OCI-M2 (cell line): ENCODE data around the gene CDH12.
"Not testable (repeated sequence)": the region's sequence is repeated elsewhere in the genome, so short reads cannot be mapped to it uniquely, and the experiment has no call there.

Source experiments
- DNase-seq: peaks from one replicate; lab custom pipeline; 2025; ENCODE audit not compliant: unreplicated experiment; lab: John Stamatoyannopoulos, UW

Gene CDH12

GRCh38 chr5:22577006-22577405, 276.1 kb downstream of the CDH12 start:
- DNase-seq: no peak

DNA sequence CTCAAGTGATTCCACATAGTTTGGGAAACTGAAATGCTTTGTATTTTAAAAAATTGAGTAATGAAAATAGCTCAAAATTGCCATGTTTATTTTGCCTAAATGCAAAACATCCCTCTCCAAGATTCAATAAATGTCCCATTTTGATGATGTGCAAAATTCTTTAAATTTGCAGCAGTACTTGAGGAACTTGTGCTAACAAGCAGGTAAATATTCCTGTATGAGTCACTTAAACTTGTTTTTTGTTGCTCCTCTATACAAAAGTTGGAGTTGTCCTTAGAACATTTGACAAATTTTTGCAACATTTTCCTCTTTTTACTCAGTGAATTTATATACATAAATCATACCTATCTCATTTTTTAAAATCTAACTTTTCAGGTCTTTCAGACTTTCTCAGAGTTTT, 280.2 kb downstream of the CDH12 start:
- DNase-seq: no peak

GRCh38 chr5:22567983-22568382, 285.2 kb downstream of the CDH12 start:
- DNase-seq: no peak

- DNase-seq: no peak
Observed at GRCh38 chr5:22560147-22560546, 293.0 kb downstream of the CDH12 start.

- no peak for DNase-seq
Observed at GRCh38 chr5:22557251-22557650, 295.9 kb downstream of the CDH12 start.

DNA sequence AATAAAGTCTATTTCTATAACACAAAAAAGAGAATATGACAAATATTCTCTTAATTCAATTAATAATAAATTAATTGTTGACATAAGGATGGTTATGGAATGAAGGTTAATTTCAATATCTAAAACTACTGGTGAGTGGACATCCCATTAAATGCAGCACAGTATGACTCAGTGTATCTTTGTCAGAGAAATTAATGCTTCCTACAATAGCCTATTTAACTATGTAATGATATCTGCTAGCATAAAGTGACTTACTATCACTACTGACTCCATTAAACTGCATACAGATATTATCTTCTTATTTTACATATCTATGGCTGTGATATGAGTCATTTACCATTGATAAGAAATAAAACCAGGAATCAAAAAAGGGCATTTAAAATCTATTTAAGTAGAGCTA, 298.7 kb downstream of the CDH12 start:
- no peak for DNase-seq

DNA sequence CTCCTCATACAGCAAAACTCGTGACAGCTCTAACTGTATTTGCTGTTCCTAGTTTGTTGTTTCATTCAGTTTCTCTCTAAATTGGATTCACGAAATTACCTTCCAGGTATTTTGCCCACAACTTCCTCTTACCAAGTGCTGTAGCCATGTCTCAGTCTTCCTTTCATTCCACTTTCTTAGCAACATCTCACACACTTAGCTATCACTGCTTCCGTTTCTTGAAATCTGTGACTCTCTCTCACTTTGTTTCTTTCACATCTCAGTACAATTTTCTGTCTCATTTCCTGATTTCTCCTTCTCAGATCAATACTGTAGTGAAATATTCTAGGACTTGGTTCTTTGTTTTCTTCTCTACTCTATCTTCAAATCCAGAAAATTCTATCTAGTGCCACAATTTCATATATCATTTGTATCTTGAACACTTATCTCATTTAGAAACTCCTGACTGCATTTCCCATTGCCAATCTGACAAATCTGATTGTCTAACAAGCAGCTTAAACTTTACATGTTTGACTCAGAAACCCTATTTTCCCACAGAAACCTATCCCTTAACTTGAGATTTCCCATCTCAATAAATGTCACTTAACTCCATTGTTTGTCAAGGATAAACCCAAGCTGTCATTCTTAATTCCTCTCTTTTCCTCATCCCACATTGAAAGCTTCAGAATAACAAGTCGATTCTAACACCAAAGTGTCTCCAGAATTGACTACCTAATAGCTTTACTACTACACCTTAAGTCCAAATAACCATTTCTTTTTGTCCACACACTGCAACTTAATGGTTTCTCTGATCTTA, 303.1 kb downstream of the CDH12 start:
- no peak for DNase-seq

GRCh38 chr5:22542340-22542739, 310.8 kb downstream of the CDH12 start:
- DNase-seq: no peak

- no peak for DNase-seq
Observed at GRCh38 chr5:22541037-22541436, 312.1 kb downstream of the CDH12 start.

- no peak for DNase-seq
Observed at GRCh38 chr5:22539762-22540161, 313.4 kb downstream of the CDH12 start.

DNA sequence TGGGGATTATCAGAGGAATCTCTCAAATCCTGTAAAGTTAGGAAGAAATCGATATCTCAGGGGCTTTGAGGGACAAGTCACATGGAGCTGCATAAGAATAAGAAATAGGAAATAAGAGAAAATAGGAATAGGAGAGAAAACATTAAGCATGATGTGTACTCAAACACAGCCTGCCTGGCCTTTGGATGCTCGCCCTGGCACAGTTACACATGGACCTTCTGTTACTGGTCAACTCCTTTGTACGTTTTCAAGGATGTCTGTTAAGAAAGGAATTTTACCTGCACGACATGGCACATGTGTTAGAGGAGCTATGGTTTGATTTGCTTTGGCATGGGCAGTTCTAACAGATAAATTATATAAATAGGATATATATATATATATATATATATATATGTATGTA, 321.2 kb downstream of the CDH12 start:
- no peak for DNase-seq

DNA sequence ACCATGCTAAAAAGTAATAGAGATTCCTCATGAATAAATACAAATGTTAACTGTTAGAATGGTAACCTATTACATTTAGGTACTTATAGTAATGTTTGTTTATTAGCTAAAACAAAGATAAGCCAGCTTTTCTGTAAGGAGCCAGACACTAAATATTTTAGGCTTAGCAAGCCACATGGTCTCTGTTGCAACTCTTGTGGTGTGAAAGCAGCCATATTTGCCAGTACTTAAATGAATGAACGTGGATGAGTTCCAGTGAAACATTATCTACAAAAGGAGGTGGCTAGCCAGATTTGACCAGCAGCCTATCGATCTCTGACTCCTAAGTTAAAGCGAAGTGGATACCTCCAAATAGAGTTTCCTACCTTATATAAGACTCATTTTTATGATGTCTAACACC, 331.6 kb downstream of the CDH12 start:
- no peak for DNase-seq

DNA sequence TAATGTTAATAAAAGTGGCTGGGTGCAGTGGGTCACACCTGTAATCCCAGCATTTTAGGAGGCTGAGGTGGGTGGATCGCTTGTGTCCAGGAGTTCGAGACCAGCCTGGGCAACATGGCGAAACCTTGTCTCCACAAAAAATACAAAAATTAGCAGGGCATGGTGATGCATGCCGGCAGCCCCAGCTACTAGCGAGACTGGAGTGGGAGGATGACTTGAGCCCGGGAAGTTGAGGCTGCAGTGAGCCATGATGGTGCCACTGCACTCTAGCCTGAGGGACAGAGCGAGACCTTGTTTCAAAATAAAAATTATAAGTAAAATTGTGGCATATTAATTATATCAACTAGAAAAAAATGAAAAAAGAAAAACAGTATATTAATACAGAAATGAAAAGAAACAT, 336.6 kb downstream of the CDH12 start:
- DNase-seq: not testable (repeated sequence)

DNA sequence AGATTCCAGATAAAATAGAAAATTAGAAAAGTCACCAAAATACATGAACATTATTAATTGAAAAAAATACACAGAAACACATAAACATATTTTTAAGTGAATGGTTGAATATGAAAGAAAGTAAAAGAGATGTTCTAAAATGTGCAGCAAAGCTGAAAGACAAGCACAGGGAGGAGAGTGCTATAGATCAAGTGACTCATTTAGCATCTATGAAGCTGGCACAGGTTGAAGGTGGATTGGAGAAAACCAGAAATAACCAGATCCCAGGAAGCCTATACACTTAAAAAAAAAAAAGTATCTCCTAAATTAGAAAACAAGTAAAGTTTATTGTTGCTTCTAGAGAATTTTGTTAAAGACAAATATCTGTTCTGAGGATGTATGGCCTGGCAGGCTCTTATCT, 338.9 kb downstream of the CDH12 start:
- DNase-seq: no peak

- DNase-seq: no peak
Observed at GRCh38 chr5:22505891-22506290, 347.3 kb downstream of the CDH12 start.

DNA sequence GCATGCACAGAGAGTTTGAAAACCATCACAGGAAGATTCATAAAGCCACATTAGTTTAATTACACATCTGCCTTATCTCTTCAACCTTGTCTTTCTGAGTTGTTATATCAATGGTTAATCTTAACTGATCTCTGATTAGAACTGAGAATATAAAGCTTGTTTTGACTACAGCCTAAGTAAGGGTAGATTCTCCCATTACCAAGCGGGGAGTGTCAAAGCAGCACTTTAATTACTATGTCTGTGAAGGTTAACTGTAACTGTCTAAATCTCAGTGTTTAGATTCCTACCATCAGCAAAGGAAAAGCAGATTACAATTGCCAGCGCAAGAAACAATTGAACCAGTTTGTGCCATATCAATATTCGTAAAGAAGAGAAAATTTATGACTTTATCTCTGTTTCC, 348.7 kb downstream of the CDH12 start:
- no peak for DNase-seq

GRCh38 chr5:22500556-22500955, 352.6 kb downstream of the CDH12 start:
- no peak for DNase-seq

DNA sequence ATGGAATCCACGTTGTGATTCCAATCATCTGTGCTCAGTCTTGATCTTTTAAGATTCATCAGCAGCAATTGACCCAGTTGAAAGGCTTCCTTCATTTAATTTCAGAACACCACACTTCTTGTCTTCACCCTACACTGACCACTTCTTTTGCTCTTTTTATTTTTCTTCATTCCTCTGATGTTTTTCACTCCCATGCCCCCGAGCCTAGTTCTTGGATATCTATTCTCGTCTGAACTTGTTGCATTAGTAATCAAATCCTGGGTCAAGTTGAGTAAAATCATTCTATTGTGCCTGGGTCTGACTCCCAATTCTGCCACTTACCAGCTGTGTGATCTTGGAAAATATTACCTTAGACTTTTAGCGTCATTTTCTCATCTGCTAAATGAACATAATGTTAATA, 356.5 kb downstream of the CDH12 start:
- DNase-seq: no peak

DNA sequence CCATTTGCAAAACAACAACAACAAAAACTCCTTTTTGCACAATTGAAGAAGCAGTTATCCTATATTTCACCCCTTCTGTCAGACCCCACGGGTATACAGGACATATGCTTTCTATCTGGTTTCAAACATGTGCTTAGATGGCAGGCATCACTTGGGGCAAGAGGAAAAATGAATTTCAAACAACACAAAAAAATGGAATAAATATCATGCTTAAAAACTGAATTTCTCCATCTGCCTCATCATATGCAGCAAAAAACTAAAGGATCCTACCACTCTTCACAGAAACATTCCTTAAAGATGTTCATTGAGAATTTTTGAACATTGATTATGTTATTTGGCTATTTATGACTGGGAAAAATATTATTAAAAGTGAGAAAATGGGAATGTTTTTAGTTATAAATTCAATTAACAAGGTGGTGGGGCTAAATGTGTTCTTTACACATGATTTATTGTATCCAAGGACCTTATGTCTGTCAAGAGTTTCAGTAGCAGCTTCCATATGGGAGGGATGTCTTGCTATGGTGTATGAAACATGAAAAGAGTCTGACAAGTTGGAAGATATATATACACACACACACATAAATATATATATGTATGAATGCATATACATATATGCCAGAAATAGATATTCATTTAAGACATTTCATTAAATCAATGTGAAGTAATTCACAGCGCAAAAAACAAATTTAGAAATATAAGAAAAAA, 358.0 kb downstream of the CDH12 start:
- DNase-seq: no peak

DNA sequence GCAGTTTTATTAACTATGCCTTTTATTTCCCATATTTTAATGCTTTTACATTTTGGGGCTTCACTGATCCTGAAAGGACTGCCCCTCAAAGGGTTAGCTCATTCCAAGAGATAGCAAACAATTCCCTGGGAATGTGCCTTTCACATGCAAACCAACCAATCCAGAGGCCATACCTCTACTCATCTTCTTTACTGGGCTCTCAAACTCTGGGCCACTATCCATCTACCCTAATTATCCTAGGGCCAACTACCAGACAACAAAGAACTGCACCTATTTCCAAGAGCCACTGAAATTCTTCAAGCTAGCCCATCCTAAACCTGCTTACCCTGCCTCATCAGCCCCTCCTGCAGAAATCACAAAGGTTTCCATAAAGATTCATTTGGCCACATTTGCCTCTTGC, 364.7 kb downstream of the CDH12 start:
- no peak for DNase-seq

DNA sequence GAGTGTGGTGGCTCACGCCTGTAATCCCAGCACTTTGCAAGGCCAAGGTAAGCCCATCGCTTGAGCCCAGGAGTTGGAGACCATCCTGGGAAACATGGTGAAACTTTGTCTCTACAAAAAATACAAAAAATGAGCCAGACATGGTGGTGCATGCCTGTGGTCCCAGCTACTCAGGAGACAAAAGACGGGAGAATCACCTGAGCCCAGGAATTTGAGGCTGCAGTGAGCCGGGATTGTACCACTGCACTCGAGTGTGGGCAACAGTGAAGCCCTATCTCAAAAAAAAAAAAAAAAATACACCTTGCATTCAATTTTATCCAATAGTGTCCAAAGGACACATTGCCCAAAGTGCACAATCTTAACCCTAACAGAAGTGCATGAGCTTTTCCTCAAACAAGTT, 372.8 kb downstream of the CDH12 start:
- no peak for DNase-seq

DNA sequence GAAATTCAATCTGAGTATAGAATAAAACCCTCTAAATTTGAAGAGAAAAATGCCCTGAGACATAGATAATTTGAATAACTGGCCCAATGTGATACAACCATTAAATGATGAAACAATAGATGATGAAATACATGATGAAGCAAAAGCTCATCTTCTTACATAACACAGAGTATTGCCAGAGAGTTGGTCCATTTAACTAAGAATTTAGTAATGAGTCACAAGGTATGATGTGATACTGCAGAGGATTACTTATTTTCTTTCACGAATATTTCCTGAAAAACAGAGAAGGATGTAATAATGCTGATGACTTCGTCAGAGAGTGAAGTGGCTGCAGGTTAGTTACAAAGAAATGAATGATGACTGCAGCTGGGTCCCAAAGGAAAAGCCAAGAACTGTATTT, 379.3 kb downstream of the CDH12 start:
- no peak for DNase-seq

- DNase-seq: no peak
Observed at GRCh38 chr5:22471154-22471553, 382.0 kb downstream of the CDH12 start.
